Karpas-422 (cell line): Measurements from ENCODE around the gene AADACL3. TPM values are rescaled to one million over a fixed set of nuclear protein-coding genes. Genes with fewer than 3 reads are reported as not detected.
"Not testable (repeated sequence)": the region's sequence is repeated elsewhere in the genome, so short reads cannot be mapped to it uniquely, and the experiment has no call there.

Source experiments
- DNase-seq: peaks from one replicate; pipeline ENCODE4 v3.0.0-alpha.2; 2015
- H2AFZ ChIP-seq: fragments of 200-600 bp; sonication (generic); 2 replicates; pipeline ENCODE4 v1.6.1; 2014; ENCODE audit warnings: antibody characterized with exemption, low read length, mixed read lengths
- H3K27ac ChIP-seq: fragments of 200-600 bp; sonication (generic); 2 replicates; pipeline ENCODE4 v1.5.1; 2014; ENCODE audit warnings: mild to moderate bottlenecking, low read length, moderate library complexity
- H3K27me3 ChIP-seq: fragments of 200-600 bp; sonication (generic); 2 replicates; pipeline ENCODE4 v1.6.1; 2014; ENCODE audit warnings: low read length, mixed read lengths
- H3K36me3 ChIP-seq: fragments of 200-600 bp; sonication (generic); 2 replicates; pipeline ENCODE4 v1.6.1; 2014; ENCODE audit warnings: low read length, mixed read lengths; ENCODE audit not compliant: insufficient read depth
- H3K4me1 ChIP-seq: fragments of 200-600 bp; sonication (generic); 2 replicates; pipeline ENCODE4 v1.6.1; 2014; ENCODE audit warnings: mild to moderate bottlenecking, low read length, mixed read lengths
- H3K4me2 ChIP-seq: fragments of 200-600 bp; sonication (generic); 2 replicates; pipeline ENCODE4 v1.6.1; 2014; ENCODE audit warnings: low read length, low read depth, mild to moderate bottlenecking; ENCODE audit not compliant: poor library complexity, severe bottlenecking
- H3K4me3 ChIP-seq: fragments of 200-600 bp; sonication (generic); 2 replicates; pipeline ENCODE4 v1.5.1; 2014; ENCODE audit warnings: mild to moderate bottlenecking, antibody characterized with exemption, low read length, mixed read lengths
- H3K79me2 ChIP-seq: fragments of 200-600 bp; sonication (generic); 2 replicates; pipeline ENCODE4 v1.6.1; 2014; ENCODE audit warnings: mild to moderate bottlenecking, low read length, mixed read lengths
- H3K9ac ChIP-seq: fragments of 200-600 bp; sonication (generic); 2 replicates; pipeline ENCODE4 v1.6.0; 2014; ENCODE audit warnings: low read length
- H3K9me2 ChIP-seq: fragments of 200-600 bp; sonication (generic), shearing (Covaris generic); replicated peaks from 2 replicates; pipeline ENCODE4 v1.6.0; 2014; ENCODE audit warnings: mild to moderate bottlenecking, low read length, moderate library complexity; ENCODE audit not compliant: insufficient read depth
- H3K9me3 ChIP-seq: fragments of 300-700, 200-600 bp; sonication (generic); 2 replicates; pipeline ENCODE4 v1.6.1; 2014; ENCODE audit warnings: low read length, mixed read lengths
- H4K20me1 ChIP-seq: fragments of 200-600 bp; sonication (generic); 2 replicates; pipeline ENCODE4 v1.6.1; 2014; ENCODE audit warnings: mild to moderate bottlenecking, antibody characterized with exemption, low read length, low read depth; ENCODE audit not compliant: insufficient read depth
- total RNA-seq: library from RNA; depleted of rRNA; stranded (reverse); fragments of >200 nt; shearing (Covaris generic); gene quantifications from 2 replicates; pipeline ENCODE4 v1.2.3, GENCODE V29; 2014; ENCODE audit warnings: low replicate concordance

AADACL3 gene
- total RNA-seq, 1 experiment from 2014 or later, result not detected

GRCh38 chr1:12728391-12728790, 12.5 kb downstream of the AADACL3 start:
- no peaks in the 10 kb centered on the region for H3K36me3 ChIP-seq
- H3K4me2 ChIP-seq, result no peak overlapping the region
- no peaks in the 10 kb centered on the region for H3K27me3 ChIP-seq
- no peaks in the 10 kb centered on the region for H3K9me3 ChIP-seq
- H3K4me1 ChIP-seq, result no peaks in the 10 kb centered on the region
- H3K9me2 ChIP-seq, result no peaks in the 10 kb centered on the region
- no peaks in the 10 kb centered on the region for H3K79me2 ChIP-seq
- no peak for DNase-seq
- H3K9ac ChIP-seq, result no peak overlapping the region
- H3K27ac ChIP-seq, result no peak overlapping the region
- H3K4me3 ChIP-seq, result no peak overlapping the region
- no peaks in the 10 kb centered on the region for H4K20me1 ChIP-seq
- H2AFZ ChIP-seq, result no peak overlapping the region

- Histone ChIP-seq H3K4me2 (no peak overlapping the region), H3K27ac (no peak overlapping the region), H3K27me3 (no peaks in the 10 kb centered on the region; the same call in 1 of the 2 replicates), H3K36me3 (no peaks in the 10 kb centered on the region), H3K4me1 (no peaks in the 10 kb centered on the region), H2AFZ (no peak overlapping the region), H3K9ac (no peak overlapping the region), H3K9me2 (no peaks in the 10 kb centered on the region), H3K79me2 (no peaks in the 10 kb centered on the region), H3K9me3 (no peaks in the 10 kb centered on the region), H3K4me3 (no peak overlapping the region), H4K20me1 (no peaks in the 10 kb centered on the region)
- DNase-seq, result no peak
Measured at GRCh38 chr1:12730156-12730555, 14.2 kb downstream of the AADACL3 start.

- H4K20me1 ChIP-seq, H3K9me3 ChIP-seq, H3K9me2 ChIP-seq, H3K9ac ChIP-seq, H3K4me2 ChIP-seq, H3K4me1 ChIP-seq, H3K36me3 ChIP-seq, H2AFZ ChIP-seq, H3K4me3 ChIP-seq, H3K27ac ChIP-seq, H3K27me3 ChIP-seq, H3K79me2 ChIP-seq, DNase-seq: not testable (repeated sequence)
Measured at GRCh38 chr1:12731084-12731483, 15.2 kb downstream of the AADACL3 start.

GRCh38 chr1:12734651-12735050, 18.7 kb downstream of the AADACL3 start:
- Histone ChIP-seq H3K4me3 (no peak overlapping the region), H4K20me1 (no peaks in the 10 kb centered on the region), H3K4me2 (no peak overlapping the region), H3K4me1 (no peaks in the 10 kb centered on the region), H3K27me3 (no peaks in the 10 kb centered on the region; the same call in 1 of the 2 replicates), H3K9me3 (no peaks in the 10 kb centered on the region), H3K79me2 (no peaks in the 10 kb centered on the region), H3K36me3 (no peaks in the 10 kb centered on the region), H2AFZ (no peak overlapping the region), H3K9me2 (no peaks in the 10 kb centered on the region), H3K27ac (no peak overlapping the region), H3K9ac (no peak overlapping the region)
- no peak for DNase-seq

- Histone ChIP-seq H3K27me3 (no peaks in the 10 kb centered on the region; the same call in 1 of the 2 replicates), H3K4me3 (no peak overlapping the region), H3K27ac (no peak overlapping the region), H4K20me1 (no peaks in the 10 kb centered on the region), H3K9ac (no peak overlapping the region), H3K9me2 (no peaks in the 10 kb centered on the region), H2AFZ (no peak overlapping the region), H3K4me2 (no peak overlapping the region), H3K36me3 (no peaks in the 10 kb centered on the region), H3K79me2 (no peaks in the 10 kb centered on the region), H3K9me3 (no peaks in the 10 kb centered on the region), H3K4me1 (no peaks in the 10 kb centered on the region)
- DNase-seq, result no peak
Measured at GRCh38 chr1:12738934-12739333, 23.0 kb downstream of the AADACL3 start.

GRCh38 chr1:12739613-12740012, 23.7 kb downstream of the AADACL3 start:
- Histone ChIP-seq H3K27ac (no peak overlapping the region), H3K9ac (no peak overlapping the region), H3K9me3 (no peaks in the 10 kb centered on the region), H3K4me3 (no peak overlapping the region), H3K27me3 (no peaks in the 10 kb centered on the region), H3K4me1 (no peaks in the 10 kb centered on the region), H3K79me2 (no peaks in the 10 kb centered on the region), H3K36me3 (no peaks in the 10 kb centered on the region), H3K4me2 (no peak overlapping the region), H4K20me1 (no peaks in the 10 kb centered on the region), H2AFZ (no peak overlapping the region), H3K9me2 (no peaks in the 10 kb centered on the region)
- no peak for DNase-seq

GRCh38 chr1:12741946-12742345, 26.0 kb downstream of the AADACL3 start:
- H3K9me2 ChIP-seq, result no peaks in the 10 kb centered on the region
- no peak overlapping the region for H2AFZ ChIP-seq
- no peak overlapping the region for H3K27ac ChIP-seq
- no peaks in the 10 kb centered on the region for H4K20me1 ChIP-seq
- H3K4me1 ChIP-seq, result no peaks in the 10 kb centered on the region
- H3K9ac ChIP-seq, result no peak overlapping the region
- no peaks in the 10 kb centered on the region for H3K79me2 ChIP-seq
- no peaks in the 10 kb centered on the region for H3K27me3 ChIP-seq
- H3K9me3 ChIP-seq, result no peaks in the 10 kb centered on the region
- H3K4me3 ChIP-seq, result no peak overlapping the region
- H3K36me3 ChIP-seq, result no peaks in the 10 kb centered on the region
- H3K4me2 ChIP-seq, result no peak overlapping the region
- no peak for DNase-seq

- H3K4me2 ChIP-seq, result no peak overlapping the region
- H3K9ac ChIP-seq, result no peak overlapping the region
- H3K79me2 ChIP-seq, result no peaks in the 10 kb centered on the region
- H3K4me1 ChIP-seq, result no peaks in the 10 kb centered on the region
- no peaks in the 10 kb centered on the region for H4K20me1 ChIP-seq
- no peaks in the 10 kb centered on the region for H3K36me3 ChIP-seq
- no peak for DNase-seq
- H3K9me3 ChIP-seq, result peaks cover 13% of the 10 kb centered on the region; the same call in 1 of the 2 replicates
- H3K27me3 ChIP-seq, result no peaks in the 10 kb centered on the region
- no peak overlapping the region for H2AFZ ChIP-seq
- H3K9me2 ChIP-seq, result no peaks in the 10 kb centered on the region
- no peak overlapping the region for H3K4me3 ChIP-seq
- no peak overlapping the region for H3K27ac ChIP-seq
Measured at GRCh38 chr1:12745126-12745991, 29.4 kb downstream of the AADACL3 start.
